ENCODE results near the gene NNT. TPM values are rescaled to one million over a fixed set of nuclear protein-coding genes. Genes with fewer than 3 reads are reported as not detected.

NNT gene
- total and polyA plus RNA-seq, 2 of the 8 experiments (the other 6 are each of a cell fraction or from before 2014, with no cell fraction given): 11.0 to 22.2 TPM

- TF ChIP-seq TCF12 (IDR thresholded peaks at IDR 0.05; ENCODE audit: low read depth, low read length) (no peak), ATF2 (IDR thresholded peaks at IDR 0.05; ENCODE audit: low read length) (no peak), SP2 (IDR thresholded peaks at IDR 0.05; ENCODE audit: low read length) (no peak), TBP (IDR thresholded peaks at IDR 0.05; ENCODE audit: low read depth, low read length) (no peak), BACH1 (IDR thresholded peaks at IDR 0.05; ENCODE audit: low read length) (no peak), ZNF274 (IDR thresholded peaks at IDR 0.05; ENCODE audit: borderline replicate concordance, extremely low read depth, low read length) (no peak), CHD1 (IDR thresholded peaks at IDR 0.05; ENCODE audit: low read depth, low read length) (no peak), BRCA1 (IDR thresholded peaks at IDR 0.05; ENCODE audit: low read depth, low read length) (no peak)
Observed at GRCh38 chr5:43569236-43569746, 33.7 kb upstream of the NNT start (continued).
